HG02884 (cell line): Measurements from ENCODE around the gene HDAC6.
"Not testable (repeated sequence)": the region's sequence is repeated elsewhere in the genome, so short reads cannot be mapped to it uniquely, and the experiment has no call there.

Experiments
- ATAC-seq: cut with Tn5 transposase; IDR thresholded peaks from one replicate; pipeline ENCODE4 v1.9.1; 2021; ENCODE audit warnings: mild to moderate bottlenecking, moderate library complexity; ENCODE audit not compliant: unreplicated experiment

HDAC6 gene

GRCh38 chrX:48789366-48790220, 12.3 kb upstream of the HDAC6 start:
- ATAC-seq, result no peak

- ATAC-seq, result no peak
Observed at GRCh38 chrX:48790477-48790876, 11.4 kb upstream of the HDAC6 start.

GRCh38 chrX:48791063-48791820, 10.6 kb upstream of the HDAC6 start:
- no peak for ATAC-seq

- no peak for ATAC-seq
Observed at GRCh38 chrX:48792219-48792618, 9.6 kb upstream of the HDAC6 start.

GRCh38 chrX:48793935-48794334, 7.9 kb upstream of the HDAC6 start:
- ATAC-seq, result no peak

GRCh38 chrX:48794340-48794910, 7.4 kb upstream of the HDAC6 start:
- no peak for ATAC-seq

- ATAC-seq, result no peak
Observed at GRCh38 chrX:48794911-48795515, 6.9 kb upstream of the HDAC6 start.

- ATAC-seq, result no peak
Observed at GRCh38 chrX:48798318-48798717, 3.5 kb upstream of the HDAC6 start.

GRCh38 chrX:48800574-48801279, 1.1 kb upstream of the HDAC6 start:
- ATAC-seq, result no peak

GRCh38 chrX:48802089-48802904, 430 bp downstream of the HDAC6 start:
- peak; percentile 43 for ATAC-seq

GRCh38 chrX:48802905-48803200, 986 bp downstream of the HDAC6 start:
- no peak for ATAC-seq

- ATAC-seq, result no peak
Observed at GRCh38 chrX:48806081-48806480, 4.2 kb downstream of the HDAC6 start.

GRCh38 chrX:48813644-48814043, 11.8 kb downstream of the HDAC6 start:
- ATAC-seq, result no peak

GRCh38 chrX:48814722-48815121, 12.9 kb downstream of the HDAC6 start:
- no peak for ATAC-seq

GRCh38 chrX:48815266-48815665, 13.4 kb downstream of the HDAC6 start:
- no peak for ATAC-seq

- no peak for ATAC-seq
Observed at GRCh38 chrX:48816014-48816810, 14.3 kb downstream of the HDAC6 start.

- no peak for ATAC-seq
Observed at GRCh38 chrX:48818098-48818497, 16.2 kb downstream of the HDAC6 start.

- no peak for ATAC-seq
Observed at GRCh38 chrX:48818866-48819265, 17.0 kb downstream of the HDAC6 start.

- ATAC-seq, result not testable (repeated sequence)
Observed at GRCh38 chrX:48819394-48819793, 17.5 kb downstream of the HDAC6 start.
